ENCODE measurements around the gene NCKAP5.

NCKAP5 gene

DNA sequence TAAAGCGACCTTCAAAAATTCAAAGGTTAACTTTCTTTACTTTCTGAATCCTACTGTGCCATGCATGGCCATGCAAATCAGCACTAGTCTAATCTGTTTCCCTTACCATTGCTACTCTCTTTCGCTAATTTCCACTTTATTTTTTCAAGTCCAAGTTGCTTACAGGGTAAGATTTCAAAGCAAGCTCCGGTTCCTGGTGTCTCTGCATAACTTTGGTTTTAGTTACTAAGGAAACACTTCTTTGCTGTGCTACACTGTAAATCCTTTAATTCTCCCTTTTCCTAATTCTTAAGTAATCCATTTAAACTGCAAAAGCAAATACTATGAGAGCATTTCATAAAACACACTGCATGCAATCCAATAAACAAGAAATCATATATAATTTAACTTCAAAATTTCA is 514.7 kb downstream of the NCKAP5 start:
- DNase-seq, result no peak

- DNase-seq, result no peak
Measured at GRCh38 chr2:133045787-133046186, 522.5 kb downstream of the NCKAP5 start.

GRCh38 chr2:133044556-133044955 is 523.7 kb downstream of the NCKAP5 start:
- no peak for DNase-seq

DNA sequence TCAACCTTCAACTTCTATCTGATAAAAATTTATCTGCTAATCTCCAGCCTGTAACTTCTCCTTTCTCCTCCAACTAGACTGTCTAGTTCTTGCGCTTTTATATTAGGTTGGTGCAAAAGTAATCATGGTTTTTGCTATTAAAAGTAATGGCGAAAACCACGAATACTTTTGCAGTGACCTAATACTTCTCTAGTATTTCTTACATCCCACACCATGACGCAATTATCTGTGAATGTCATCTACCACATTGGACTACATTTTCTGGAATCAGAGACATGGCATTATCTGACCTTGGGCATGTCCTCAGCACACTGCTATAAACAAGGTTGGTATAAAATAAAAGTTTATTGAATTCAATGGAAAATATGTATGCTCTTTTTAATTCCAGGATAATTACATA is 528.1 kb downstream of the NCKAP5 start:
- DNase-seq, result no peak

DNA sequence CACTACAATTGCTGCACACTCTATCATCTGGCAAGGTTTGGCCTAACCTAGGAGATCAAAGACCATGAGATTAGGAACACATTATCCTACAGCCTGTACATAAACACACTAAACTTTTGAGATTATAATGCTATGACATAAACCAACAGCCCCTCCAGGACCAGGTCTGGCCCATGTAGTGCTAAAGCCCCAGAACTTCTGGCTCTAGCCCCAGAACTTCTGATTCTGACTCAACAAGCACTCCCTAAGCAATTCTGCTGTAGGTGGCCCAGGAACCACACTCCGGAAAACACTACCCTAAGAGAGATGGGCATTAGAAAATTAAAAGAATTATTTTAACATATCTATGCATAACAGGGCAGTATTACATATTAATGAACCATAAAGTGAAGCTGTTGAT is 528.7 kb downstream of the NCKAP5 start:
- DNase-seq, result no peak

- DNase-seq, result no peak
Measured at GRCh38 chr2:133026536-133027177, 541.6 kb downstream of the NCKAP5 start.

- no peak for DNase-seq
Measured at GRCh38 chr2:133025004-133025403, 543.3 kb downstream of the NCKAP5 start.

DNA sequence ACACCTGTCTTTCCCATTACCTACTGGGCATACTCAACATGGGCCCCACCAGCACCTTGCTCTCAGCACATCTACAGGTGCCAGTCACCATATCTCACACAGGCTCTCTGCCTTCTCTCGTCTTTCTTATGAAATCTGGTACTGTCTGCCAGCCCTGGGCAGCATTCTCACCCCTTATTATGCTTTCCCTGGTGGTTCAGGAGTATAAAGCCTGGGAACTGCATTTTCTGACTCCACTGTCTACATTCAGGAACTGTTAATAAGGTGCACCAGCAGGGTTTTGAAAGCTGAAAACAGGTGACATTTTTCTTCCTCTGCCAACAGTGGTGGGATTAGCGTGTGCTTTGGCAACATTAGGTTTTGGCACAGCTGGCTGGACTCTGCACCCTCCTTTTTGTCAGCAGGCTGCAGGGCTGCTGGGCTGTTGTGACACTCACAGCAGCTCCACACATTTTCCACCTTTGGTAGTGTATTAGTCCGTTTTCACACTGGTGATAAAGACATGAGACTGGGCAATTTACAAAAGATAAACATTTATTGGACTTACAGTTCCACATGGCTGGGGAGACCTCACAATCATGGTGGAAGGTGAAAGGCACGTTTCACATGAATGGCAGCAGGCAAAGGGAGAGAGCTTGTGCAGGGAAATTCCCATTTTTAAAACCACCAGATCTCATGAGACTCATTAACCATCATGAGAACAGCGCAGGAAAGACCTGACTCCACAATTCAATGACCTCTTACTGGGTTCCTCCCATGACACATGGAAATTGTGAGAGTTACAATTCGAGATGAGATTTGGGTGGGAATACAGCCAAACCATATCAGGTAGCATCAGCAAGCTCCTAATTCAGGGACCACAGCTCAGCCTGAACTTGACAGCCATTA is 555.2 kb downstream of the NCKAP5 start:
- no peak for DNase-seq

GRCh38 chr2:133004623-133005022 is 563.6 kb downstream of the NCKAP5 start:
- DNase-seq, result no peak

GRCh38 chr2:132999421-132999820 is 568.8 kb downstream of the NCKAP5 start:
- DNase-seq, result no peak

DNA sequence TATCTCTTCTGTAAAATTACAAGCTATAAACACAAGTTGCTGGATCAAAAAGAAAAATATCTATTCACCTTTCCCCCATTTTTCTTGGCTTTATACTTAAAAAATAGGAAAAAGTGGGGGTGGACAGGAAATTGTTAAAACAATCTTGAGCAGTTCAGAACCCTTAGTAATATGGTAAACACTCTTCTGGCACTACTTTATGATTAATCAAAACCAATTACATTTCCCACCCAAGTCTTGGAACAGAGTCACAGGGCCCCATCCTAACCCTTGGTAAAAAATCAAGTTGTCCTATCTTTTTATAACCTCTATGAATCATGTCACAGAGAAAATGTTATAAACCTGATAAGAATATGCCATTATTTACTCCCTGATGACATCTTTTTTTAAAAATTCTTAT is 570.0 kb downstream of the NCKAP5 start:
- DNase-seq, result no peak

- DNase-seq, result no peak
Measured at GRCh38 chr2:132991471-132992045, 576.7 kb downstream of the NCKAP5 start.

GRCh38 chr2:132984731-132985130 is 583.5 kb downstream of the NCKAP5 start:
- no peak for DNase-seq

GRCh38 chr2:132980304-132980703 is 588.0 kb downstream of the NCKAP5 start:
- no peak for DNase-seq

DNA sequence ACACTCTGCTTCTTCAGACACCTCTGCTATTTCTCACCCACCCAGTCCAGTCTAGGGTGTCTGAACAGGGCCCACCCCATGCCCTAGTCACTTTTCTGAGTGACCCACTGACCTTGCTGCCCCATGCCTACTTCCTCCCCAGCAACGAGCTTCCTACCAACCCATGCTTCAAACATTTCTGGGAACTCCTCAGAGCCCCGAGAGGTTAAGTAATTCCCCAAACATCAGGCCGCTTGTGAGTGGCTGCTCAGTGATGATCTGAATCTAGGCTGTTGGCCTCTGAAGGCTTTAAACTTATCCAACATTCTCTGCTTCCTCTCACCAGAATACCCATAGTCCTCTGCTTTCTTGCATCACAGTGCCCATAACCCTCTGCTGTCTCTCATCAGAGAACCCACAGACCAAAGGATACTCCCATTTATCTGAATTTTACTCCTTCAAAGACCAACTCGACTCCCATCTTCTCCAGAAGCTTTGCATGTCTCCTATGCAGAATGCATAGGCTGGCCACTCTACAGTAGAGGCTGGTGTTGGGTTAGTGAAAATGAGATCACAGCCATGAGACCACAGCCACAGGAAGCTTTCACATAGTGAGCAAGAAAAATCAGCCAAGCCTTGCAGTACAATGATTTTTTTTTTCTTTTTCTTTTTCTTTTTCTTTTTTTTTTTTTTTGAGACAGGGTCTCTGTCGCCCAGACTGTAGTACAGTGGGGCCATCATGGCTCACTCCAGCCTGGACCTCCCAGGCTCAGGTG is 588.7 kb downstream of the NCKAP5 start:
- no peak for DNase-seq

GRCh38 chr2:132978840-132979239 is 589.4 kb downstream of the NCKAP5 start:
- DNase-seq, result no peak

- no peak for DNase-seq
Measured at GRCh38 chr2:132977812-132978529, 590.3 kb downstream of the NCKAP5 start.

DNA sequence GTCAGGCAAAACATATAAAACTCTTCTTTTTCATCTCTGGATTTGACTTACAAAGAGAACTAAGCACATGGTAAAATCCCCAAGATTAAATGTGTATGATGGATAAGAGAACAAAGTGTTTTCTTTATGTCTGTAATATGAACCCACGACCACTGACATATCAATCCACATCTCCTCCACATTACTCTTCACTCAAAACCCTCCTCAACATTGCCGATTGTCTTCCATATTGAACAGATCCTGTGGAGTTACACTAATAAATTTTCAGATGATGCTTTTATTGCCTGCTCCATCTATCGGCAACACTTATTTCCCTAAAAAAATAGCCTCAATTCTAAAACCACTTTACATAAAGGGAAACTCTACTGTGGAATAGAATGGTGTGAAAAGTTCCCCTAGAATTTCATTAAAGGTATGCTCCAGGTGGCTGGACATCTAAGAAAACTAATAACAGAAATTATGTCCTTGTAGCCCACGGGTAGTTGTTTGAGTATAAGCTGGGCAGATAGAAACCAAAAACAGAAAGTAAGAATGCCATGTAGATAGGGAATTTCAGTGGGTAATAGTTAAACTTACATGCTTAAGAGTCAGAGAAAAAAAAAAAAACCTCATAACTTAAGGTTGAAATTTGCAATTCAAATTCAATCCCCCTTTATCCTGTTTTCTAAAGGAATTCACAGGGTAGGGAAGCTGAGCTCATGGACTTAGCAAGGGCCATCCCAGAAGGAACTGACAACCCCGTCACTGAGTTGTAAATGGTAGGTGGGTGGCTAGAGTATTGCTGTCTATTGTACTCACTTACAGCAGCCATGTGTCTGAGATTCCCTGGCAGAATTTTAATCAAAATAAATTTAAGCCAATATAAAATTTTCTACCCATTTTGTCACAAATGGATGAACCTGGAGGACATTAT is 592.8 kb downstream of the NCKAP5 start:
- DNase-seq, result no peak

DNA sequence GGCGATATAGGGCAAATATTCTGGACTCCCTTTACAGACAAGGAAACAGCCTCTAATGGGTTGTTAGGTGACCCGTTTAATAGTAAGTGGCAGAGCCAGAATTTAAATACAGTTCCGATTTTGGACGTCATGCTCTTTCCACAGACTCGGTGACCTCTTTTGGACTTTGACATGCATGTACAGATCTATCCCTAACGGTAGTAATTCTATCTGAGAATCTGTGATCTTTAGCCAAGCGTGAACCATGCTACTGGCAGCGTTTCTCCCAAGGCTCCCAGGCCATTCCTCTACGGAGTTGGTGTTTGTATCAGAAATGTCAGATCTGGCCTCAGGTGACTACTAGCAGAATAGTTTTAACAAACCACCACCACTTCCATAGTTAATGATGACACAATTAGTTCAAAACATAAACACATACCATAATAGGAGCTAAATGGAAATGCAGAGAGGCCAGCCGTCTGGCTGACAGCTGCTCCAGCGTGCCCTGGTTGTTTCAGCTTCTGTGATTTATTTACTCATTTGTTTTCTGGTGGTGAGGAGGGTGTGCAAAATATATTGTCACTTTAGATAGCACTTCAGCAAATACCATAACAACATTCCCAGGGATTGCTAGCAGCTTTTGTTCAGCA is 593.7 kb downstream of the NCKAP5 start:
- DNase-seq, result no peak

- no peak for DNase-seq
Measured at GRCh38 chr2:132971310-132972061, 596.8 kb downstream of the NCKAP5 start.

All from hematopoietic multipotent progenitor cell treated with erythropoietin and hydrocortisone succinate and interleukin-3 and kit ligand, for 8 days (in vitro differentiated cells).